Thymus (tissue), 11 donors: ENCODE results near the gene ST6GAL2. TPM values are rescaled to one million over a fixed set of nuclear protein-coding genes. Genes with fewer than 3 reads are reported as not detected.

Source experiments
- DNase-seq, 9 donors: peaks; one replicate each; pipeline ENCODE4 v3.0.0-alpha.2; 2013; ENCODE audit warnings: low spot score in 9 of 9, low read depth in 6 of 9, missing footprints in 1 of 9
- H3K27ac ChIP-seq, 2 donors: one replicate each; pipeline ENCODE4 v1.5.1; 2013; ENCODE audit warnings: control low read depth in 1 of 2, low read depth in 1 of 2, low read length in 1 of 2, mild to moderate bottlenecking in 1 of 2, moderate library complexity in 1 of 2
- H3K27me3 ChIP-seq, 2 donors: one replicate each; pipeline ENCODE4 v1.5.1; 2013; ENCODE audit warnings: low read length in 1 of 2; ENCODE audit not compliant: control insufficient read depth in 2 of 2, insufficient read depth in 1 of 2
- H3K36me3 ChIP-seq, 2 donors: one replicate each; pipeline ENCODE4 v1.5.1; 2013; ENCODE audit warnings: low read length in 1 of 2, mild to moderate bottlenecking in 1 of 2, moderate library complexity in 1 of 2; ENCODE audit not compliant: control insufficient read depth in 2 of 2, insufficient read depth in 2 of 2
- H3K4me1 ChIP-seq, 2 donors: one replicate each; pipeline ENCODE4 v1.5.1; 2013; ENCODE audit warnings: low read length in 2 of 2; ENCODE audit not compliant: control insufficient read depth in 2 of 2, insufficient read depth in 2 of 2
- H3K4me3 ChIP-seq, 2 donors: one replicate each; pipeline ENCODE4 v1.5.1; 2013; ENCODE audit warnings: low read length in 2 of 2, control low read depth in 1 of 2, mild to moderate bottlenecking in 1 of 2
- H3K9me3 ChIP-seq, 2 donors: one replicate each; pipeline ENCODE4 v1.5.1; 2013; ENCODE audit warnings: low read length in 1 of 2, mild to moderate bottlenecking in 1 of 2; ENCODE audit not compliant: control insufficient read depth in 2 of 2, insufficient read depth in 1 of 2
- WGBS: extraction: QIAGEN DNeasy Blood & Tissue Kit; methylation state at CpG from one replicate; pipeline ENCODE4 v1.1.7; 2013; 5-methylcytosine and 5-hydroxymethylcytosine counted together
- polyA plus RNA-seq: library from polyadenylated mRNA; stranded (reverse); fragments of 200-250 nt; gene quantifications from one replicate; pipeline ENCODE4 v1.2.3, GENCODE V29; 2013
- total RNA-seq: library from RNA; stranded (reverse); fragments of 120-200 nt; gene quantifications from one replicate; pipeline ENCODE4 v1.2.4, GENCODE V29; 2013
- donor health status: healthy.

Gene ST6GAL2
- total and polyA plus RNA-seq, 2 donors = 0.57 to 0.94 TPM

- Histone ChIP-seq H3K9me3 (peaks cover 0 to 9% of the 10 kb centered on the region in 2 donors), H3K4me3 (no peak overlapping the region), H3K27me3 (no peaks in the 10 kb centered on the region), H3K4me1 (no peaks in the 10 kb centered on the region), H3K27ac (no peak overlapping the region), H3K36me3 (no peaks in the 10 kb centered on the region)
- DNase-seq = no peak
- WGBS = 96% methylated on average over 6 of the region's 6 CpGs
These were observed 96.8 kb downstream of the ST6GAL2 start for GRCh38 chr2:106789185-106789584.

- DNase-seq = no peak
- no peaks in the 10 kb centered on the region for H3K27me3 ChIP-seq
- no peak overlapping the region for H3K4me3 ChIP-seq
- 95% methylated on average over 3 of the region's 3 CpGs for WGBS
- no peaks in the 10 kb centered on the region for H3K36me3 ChIP-seq
- H3K9me3 ChIP-seq = no peaks in the 10 kb centered on the region
- H3K4me1 ChIP-seq = no peaks in the 10 kb centered on the region
- H3K27ac ChIP-seq = no peak overlapping the region
These were observed 103.3 kb downstream of the ST6GAL2 start for GRCh38 chr2:106782681-106783080.

- Histone ChIP-seq H3K9me3 (no peaks in the 10 kb centered on the region), H3K4me3 (no peak overlapping the region), H3K27me3 (no peaks in the 10 kb centered on the region), H3K4me1 (no peaks in the 10 kb centered on the region), H3K27ac (no peak overlapping the region), H3K36me3 (no peaks in the 10 kb centered on the region)
- WGBS = 90% methylated on average over 3 of the region's 3 CpGs
- DNase-seq = no peak
These were observed 104.8 kb downstream of the ST6GAL2 start for GRCh38 chr2:106781196-106781595.

- Histone ChIP-seq H3K27me3 (no peaks in the 10 kb centered on the region), H3K9me3 (no peaks in the 10 kb centered on the region), H3K4me3 (no peak overlapping the region), H3K4me1 (no peaks in the 10 kb centered on the region), H3K36me3 (no peaks in the 10 kb centered on the region), H3K27ac (no peak overlapping the region)
- no peak for DNase-seq
- WGBS = 84% methylated on average over 3 of the region's 3 CpGs
These were observed 114.2 kb downstream of the ST6GAL2 start for GRCh38 chr2:106771811-106772210.

GRCh38 chr2:106770986-106771385, 115.0 kb downstream of the ST6GAL2 start:
- Histone ChIP-seq H3K9me3 (no peaks in the 10 kb centered on the region), H3K27ac (no peak overlapping the region), H3K36me3 (no peaks in the 10 kb centered on the region), H3K4me3 (no peak overlapping the region), H3K4me1 (no peaks in the 10 kb centered on the region), H3K27me3 (no peaks in the 10 kb centered on the region)
- 92% methylated on average over 2 of the region's 2 CpGs for WGBS
- no peak for DNase-seq

- 94% methylated on average over 5 of the region's 5 CpGs for WGBS
- no peak overlapping the region for H3K4me3 ChIP-seq
- H3K36me3 ChIP-seq = no peaks in the 10 kb centered on the region
- H3K27me3 ChIP-seq = no peaks in the 10 kb centered on the region
- DNase-seq = no peak
- H3K27ac ChIP-seq = no peak overlapping the region
- H3K4me1 ChIP-seq = no peaks in the 10 kb centered on the region
- no peaks in the 10 kb centered on the region for H3K9me3 ChIP-seq
These were observed 121.4 kb downstream of the ST6GAL2 start for GRCh38 chr2:106764614-106765013.

GRCh38 chr2:106759966-106760365, 126.0 kb downstream of the ST6GAL2 start:
- no peaks in the 10 kb centered on the region for H3K9me3 ChIP-seq
- H3K4me3 ChIP-seq = no peak overlapping the region
- 86% methylated on average over 2 of the region's 2 CpGs for WGBS
- H3K4me1 ChIP-seq = no peaks in the 10 kb centered on the region
- DNase-seq = no peak
- no peak overlapping the region for H3K27ac ChIP-seq
- no peaks in the 10 kb centered on the region for H3K36me3 ChIP-seq
- H3K27me3 ChIP-seq = no peaks in the 10 kb centered on the region

- Histone ChIP-seq H3K36me3 (no peaks in the 10 kb centered on the region), H3K9me3 (no peaks in the 10 kb centered on the region), H3K4me1 (no peaks in the 10 kb centered on the region), H3K4me3 (no peak overlapping the region), H3K27me3 (no peaks in the 10 kb centered on the region), H3K27ac (no peak overlapping the region)
- WGBS = 99% methylated on average over 1 of the region's 1 CpG
- no peak for DNase-seq
These were observed 127.0 kb downstream of the ST6GAL2 start for GRCh38 chr2:106758901-106759497.
